ENCODE data around the gene MAT1A. TPM values are rescaled to one million over a fixed set of nuclear protein-coding genes. Genes with fewer than 3 reads are reported as not detected.

The MAT1A gene
- total and polyA plus RNA-seq, 2 experiments from 2014 or later, result 0.97 to 8.0 TPM

DNA sequence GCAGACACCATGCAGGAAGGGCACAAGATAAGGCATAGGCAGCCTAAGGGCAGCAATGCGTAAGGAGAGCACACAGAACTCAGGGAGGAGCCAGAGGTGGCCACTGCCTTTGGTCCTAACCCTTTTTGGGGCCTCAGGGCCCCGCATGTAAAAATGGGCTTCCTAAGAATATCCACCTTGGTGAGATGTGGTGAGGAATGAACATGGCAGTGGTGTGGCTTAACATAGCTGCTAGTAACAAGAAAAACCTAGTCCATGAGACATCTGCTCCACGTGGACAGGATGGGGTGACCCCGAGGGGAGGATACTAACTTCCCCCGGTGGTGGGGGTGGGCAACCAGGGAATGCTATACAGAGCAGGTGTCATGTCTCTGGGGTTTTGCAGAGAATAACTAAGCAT, 18.0 kb downstream of the MAT1A start:
- H3F3A ChIP-seq (replicated peaks; ENCODE audit: low read depth), result no peaks in the 10 kb centered on the region
- H3K79me2 ChIP-seq (replicated peaks; ENCODE audit: insufficient read depth), result no peaks in the 10 kb centered on the region
- 0 out of 2 replicates have a peak, but pooled peaks cover 4% of the 10 kb centered on the region for H3K9me2 ChIP-seq (ENCODE audit: insufficient read depth)
- H3K4me2 ChIP-seq, result no peak overlapping the region
- H2AFZ ChIP-seq, result no peak overlapping the region
- H3K36me3 ChIP-seq (ENCODE audit: insufficient read depth), result no peaks in the 10 kb centered on the region
- TF ChIP-seq NANOG (IDR thresholded peaks at IDR 0.05; ENCODE audit: borderline replicate concordance) (no peak), EZH2 (IDR thresholded peaks at IDR 0.05; ENCODE audit: low read depth, unreplicated experiment) (no peak), EZH2phosphoT487 (IDR thresholded peaks at IDR 0.05; ENCODE audit: unreplicated experiment) (no peak), ZNF462 (CRISPR knock-in tag; IDR thresholded peaks at IDR 0.05) (no peak), POLR2AphosphoS5 (IDR thresholded peaks at IDR 0.05; ENCODE audit: low read depth) (no peak), CREB1 (CRISPR knock-in tag; IDR thresholded peaks at IDR 0.05; ENCODE audit: low read depth) (no peak)
- H3K27ac ChIP-seq (ENCODE audit: low read depth), result no peak overlapping the region
- H3K4me1 Mint-ChIP-seq, result peaks cover 2% of the 10 kb centered on the region
- no peak overlapping the region for H3K27ac Mint-ChIP-seq
- no peaks in the 10 kb centered on the region for H4K20me1 ChIP-seq (replicated peaks; ENCODE audit: insufficient read depth)
- H3K9me3 Mint-ChIP-seq, result peaks cover 11% of the 10 kb centered on the region; the same call in 2 of the 3 replicates
- H3K4me3 Mint-ChIP-seq, result no peak overlapping the region
- H3K36me3 Mint-ChIP-seq (ENCODE audit: low read depth), result peaks cover 3% of the 10 kb centered on the region; the same call in 2 of the 3 replicates
- H3K4me3 ChIP-seq, result no peak overlapping the region
- 0 out of 2 replicates have a peak, but pooled peaks cover 2% of the 10 kb centered on the region for H3K4me1 ChIP-seq (ENCODE audit: insufficient read depth)
- H3K27me3 ChIP-seq (ENCODE audit: insufficient read depth), result no peaks in the 10 kb centered on the region
- no peak for ATAC-seq
- peaks cover 3% of the 10 kb centered on the region for H3K27me3 Mint-ChIP-seq (ENCODE audit: insufficient read depth, low read depth, poor library complexity)
- DNase-seq (ENCODE audit: low spot score), result no peak

DNA sequence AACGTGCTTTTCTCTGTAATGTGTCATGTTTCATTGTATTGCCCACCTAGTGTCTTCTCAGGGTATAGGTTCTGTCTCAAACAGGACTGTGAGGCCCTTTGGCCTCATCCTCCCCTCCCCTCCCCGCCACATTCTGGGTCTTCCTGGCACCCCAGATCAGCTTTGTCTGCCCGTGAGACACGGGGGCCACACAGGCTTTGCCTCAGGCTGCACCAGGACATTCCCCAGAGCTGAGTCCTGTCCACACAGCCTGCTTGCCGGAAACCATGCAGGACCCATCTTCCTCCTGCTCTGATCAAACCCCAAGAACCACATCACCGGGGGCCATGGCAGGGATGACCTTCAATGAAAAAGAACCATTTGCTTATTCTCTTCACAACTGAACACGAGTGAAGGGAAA, 18.6 kb downstream of the MAT1A start:
- H3K4me2 ChIP-seq, result no peak overlapping the region
- H2AFZ ChIP-seq, result no peak overlapping the region
- Mint-ChIP-seq H3K27me3 (ENCODE audit: insufficient read depth, low read depth, poor library complexity) (peaks cover 3% of the 10 kb centered on the region), H3K27ac (no peak overlapping the region), H3K4me1 (peaks cover 5% of the 10 kb centered on the region), H3K36me3 (ENCODE audit: low read depth) (peaks cover 3% of the 10 kb centered on the region; the same call in 2 of the 3 replicates), H3K4me3 (no peak overlapping the region), H3K9me3 (peaks cover 11% of the 10 kb centered on the region; the same call in 2 of the 3 replicates)
- no peak for DNase-seq (ENCODE audit: low spot score)
- no peak for ATAC-seq
- no peaks in the 10 kb centered on the region for H4K20me1 ChIP-seq (replicated peaks; ENCODE audit: insufficient read depth)
- H3K27me3 ChIP-seq (ENCODE audit: insufficient read depth), result no peaks in the 10 kb centered on the region
- H3K9me2 ChIP-seq (ENCODE audit: insufficient read depth), result 0 out of 2 replicates have a peak, but pooled peaks cover 4% of the 10 kb centered on the region
- no peaks in the 10 kb centered on the region for H3F3A ChIP-seq (replicated peaks; ENCODE audit: low read depth)
- H3K4me1 ChIP-seq (ENCODE audit: insufficient read depth), result peaks cover 7% of the 10 kb centered on the region; the same call in 1 of the 2 replicates
- no peak overlapping the region for H3K4me3 ChIP-seq
- no peaks in the 10 kb centered on the region for H3K79me2 ChIP-seq (replicated peaks; ENCODE audit: insufficient read depth)
- no peak overlapping the region for H3K27ac ChIP-seq (ENCODE audit: low read depth)
- H3K36me3 ChIP-seq (ENCODE audit: insufficient read depth), result no peaks in the 10 kb centered on the region
- TF ChIP-seq ZNF462 (CRISPR knock-in tag; IDR thresholded peaks at IDR 0.05), result no peak
